Measurements from ENCODE around the gene ZNF335.

ZNF335 gene, protein sequence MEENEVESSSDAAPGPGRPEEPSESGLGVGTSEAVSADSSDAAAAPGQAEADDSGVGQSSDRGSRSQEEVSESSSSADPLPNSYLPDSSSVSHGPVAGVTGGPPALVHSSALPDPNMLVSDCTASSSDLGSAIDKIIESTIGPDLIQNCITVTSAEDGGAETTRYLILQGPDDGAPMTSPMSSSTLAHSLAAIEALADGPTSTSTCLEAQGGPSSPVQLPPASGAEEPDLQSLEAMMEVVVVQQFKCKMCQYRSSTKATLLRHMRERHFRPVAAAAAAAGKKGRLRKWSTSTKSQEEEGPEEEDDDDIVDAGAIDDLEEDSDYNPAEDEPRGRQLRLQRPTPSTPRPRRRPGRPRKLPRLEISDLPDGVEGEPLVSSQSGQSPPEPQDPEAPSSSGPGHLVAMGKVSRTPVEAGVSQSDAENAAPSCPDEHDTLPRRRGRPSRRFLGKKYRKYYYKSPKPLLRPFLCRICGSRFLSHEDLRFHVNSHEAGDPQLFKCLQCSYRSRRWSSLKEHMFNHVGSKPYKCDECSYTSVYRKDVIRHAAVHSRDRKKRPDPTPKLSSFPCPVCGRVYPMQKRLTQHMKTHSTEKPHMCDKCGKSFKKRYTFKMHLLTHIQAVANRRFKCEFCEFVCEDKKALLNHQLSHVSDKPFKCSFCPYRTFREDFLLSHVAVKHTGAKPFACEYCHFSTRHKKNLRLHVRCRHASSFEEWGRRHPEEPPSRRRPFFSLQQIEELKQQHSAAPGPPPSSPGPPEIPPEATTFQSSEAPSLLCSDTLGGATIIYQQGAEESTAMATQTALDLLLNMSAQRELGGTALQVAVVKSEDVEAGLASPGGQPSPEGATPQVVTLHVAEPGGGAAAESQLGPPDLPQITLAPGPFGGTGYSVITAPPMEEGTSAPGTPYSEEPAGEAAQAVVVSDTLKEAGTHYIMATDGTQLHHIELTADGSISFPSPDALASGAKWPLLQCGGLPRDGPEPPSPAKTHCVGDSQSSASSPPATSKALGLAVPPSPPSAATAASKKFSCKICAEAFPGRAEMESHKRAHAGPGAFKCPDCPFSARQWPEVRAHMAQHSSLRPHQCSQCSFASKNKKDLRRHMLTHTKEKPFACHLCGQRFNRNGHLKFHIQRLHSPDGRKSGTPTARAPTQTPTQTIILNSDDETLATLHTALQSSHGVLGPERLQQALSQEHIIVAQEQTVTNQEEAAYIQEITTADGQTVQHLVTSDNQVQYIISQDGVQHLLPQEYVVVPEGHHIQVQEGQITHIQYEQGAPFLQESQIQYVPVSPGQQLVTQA (N-terminal part only)

DNA sequence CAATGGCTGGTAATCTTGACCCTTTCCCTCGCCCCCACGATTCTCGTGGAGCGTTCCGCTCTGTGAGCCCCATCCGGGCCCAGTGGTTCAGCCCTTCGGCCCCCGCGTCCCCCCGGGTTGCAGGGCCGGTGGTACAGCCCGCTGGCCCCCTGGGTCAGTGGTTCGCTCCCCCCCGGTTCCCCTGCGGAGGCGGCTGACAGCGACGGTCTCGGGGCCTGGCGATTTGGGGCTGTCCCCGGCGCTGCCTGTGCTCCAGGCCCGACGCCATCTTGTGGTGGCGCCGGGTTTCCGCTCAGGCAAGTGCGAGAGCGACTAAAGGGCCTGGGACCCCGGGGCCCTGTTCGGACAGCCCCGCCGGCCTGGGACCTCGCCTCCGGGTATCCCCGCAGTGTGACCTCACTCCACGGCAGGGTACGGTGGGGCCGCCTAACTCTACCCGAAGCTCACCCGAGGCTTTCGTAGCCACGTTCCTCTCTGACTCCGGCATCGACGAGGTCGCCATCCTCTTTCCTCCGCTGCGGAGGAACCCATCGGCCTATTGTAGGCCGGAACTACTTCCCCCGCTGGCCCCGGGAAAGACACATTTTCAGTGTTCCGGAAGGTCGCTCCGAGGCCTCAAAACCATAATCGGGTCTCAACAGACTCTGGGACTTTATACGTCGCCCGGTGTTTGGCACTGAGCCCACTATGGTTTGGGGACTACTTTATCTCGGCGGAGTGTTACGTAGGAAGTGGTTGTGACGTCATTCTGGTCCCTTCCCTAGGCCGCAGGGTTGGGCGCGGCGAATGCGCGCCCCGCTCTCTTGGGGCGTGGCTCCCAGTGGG, at the start of gene ZNF335:
Gene ZNF335, minus strand, starts transcription at position 529 of the 825 bp plus-strand sequence. CDS start 793 bp downstream, outside the sequence.
- DNase-seq (ENCODE audit: low read depth): peak; percentile 93

DNA sequence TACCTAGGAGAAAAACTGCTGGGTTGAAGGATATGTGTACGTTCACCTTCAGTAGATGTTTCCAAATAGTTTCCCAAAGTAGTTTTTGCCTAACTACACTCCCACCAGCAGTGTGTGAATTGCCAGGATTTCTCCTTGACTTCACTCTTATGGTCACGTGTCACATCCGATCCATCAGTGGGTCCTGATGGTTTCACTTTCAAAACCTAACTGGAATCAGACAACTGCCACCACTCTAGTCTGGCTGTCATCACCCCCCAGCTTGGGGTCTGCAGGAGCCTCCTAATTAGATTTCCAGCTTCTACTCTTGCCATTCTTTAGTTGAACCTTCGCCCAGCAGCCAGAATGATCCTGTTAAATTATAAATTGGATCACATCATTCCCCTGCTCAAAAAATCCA, 48.6 kb upstream of the ZNF335 start:
- no peak for DNase-seq (ENCODE audit: low read depth)

DNA sequence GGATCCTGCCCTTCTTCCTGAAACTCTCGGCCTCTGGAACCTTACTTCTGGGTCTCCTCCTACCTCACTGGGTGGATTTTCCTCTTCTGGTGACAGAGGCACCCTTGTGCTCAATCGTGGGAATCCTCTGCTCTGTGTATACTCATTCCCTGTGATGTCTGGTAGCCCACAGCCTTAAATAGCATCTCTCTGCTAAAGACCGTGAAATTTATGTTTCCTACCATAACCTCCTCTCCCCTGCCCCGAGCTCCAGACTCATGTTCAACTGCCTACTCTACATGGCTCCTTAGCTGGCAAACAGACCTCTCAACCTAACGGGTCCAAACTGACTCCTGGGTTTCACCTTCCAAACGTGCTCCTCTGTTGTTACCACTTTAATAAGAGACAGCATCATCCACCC, 46.6 kb upstream of the ZNF335 start:
- no peak for DNase-seq (ENCODE audit: low read depth)

DNA sequence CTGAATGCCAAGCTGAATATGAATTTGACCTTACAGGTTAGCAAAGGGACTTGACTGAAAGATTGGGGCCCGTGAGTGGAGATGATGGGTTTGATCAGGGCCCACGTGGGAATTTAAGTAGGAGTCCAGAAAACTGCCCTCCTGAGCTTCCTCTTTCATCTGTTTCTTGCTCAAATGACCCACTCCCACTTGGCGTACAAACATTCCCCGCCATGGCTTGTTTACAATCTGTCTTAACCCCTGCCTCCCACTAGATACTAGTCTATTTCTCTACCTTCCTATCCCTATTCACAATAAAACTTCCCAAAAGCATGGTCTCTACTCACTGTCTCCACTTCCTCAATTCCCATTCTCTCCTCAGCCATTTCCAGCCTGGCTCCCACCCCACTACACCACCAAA, 46.1 kb upstream of the ZNF335 start:
- DNase-seq (ENCODE audit: low read depth): no peak

DNA sequence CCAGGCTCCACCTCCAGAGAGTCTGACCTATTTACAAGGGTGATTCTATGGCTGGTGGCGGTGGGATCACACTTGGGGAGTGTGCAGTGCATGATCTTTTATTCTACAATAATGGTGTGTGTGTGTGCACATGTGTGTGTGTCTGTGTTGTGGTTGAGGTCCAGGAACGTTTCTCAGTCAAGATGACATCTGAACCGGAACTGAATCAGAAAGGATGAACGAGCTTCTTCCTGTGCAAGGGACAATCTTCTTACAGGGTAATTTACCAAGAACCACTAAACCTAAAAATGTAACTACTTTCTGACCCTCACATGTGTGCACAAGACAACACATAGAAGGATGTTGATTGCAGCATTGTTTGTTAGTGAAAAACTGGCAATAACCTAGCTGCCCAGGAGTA, 45.3 kb upstream of the ZNF335 start:
- no peak for DNase-seq (ENCODE audit: low read depth)

DNA sequence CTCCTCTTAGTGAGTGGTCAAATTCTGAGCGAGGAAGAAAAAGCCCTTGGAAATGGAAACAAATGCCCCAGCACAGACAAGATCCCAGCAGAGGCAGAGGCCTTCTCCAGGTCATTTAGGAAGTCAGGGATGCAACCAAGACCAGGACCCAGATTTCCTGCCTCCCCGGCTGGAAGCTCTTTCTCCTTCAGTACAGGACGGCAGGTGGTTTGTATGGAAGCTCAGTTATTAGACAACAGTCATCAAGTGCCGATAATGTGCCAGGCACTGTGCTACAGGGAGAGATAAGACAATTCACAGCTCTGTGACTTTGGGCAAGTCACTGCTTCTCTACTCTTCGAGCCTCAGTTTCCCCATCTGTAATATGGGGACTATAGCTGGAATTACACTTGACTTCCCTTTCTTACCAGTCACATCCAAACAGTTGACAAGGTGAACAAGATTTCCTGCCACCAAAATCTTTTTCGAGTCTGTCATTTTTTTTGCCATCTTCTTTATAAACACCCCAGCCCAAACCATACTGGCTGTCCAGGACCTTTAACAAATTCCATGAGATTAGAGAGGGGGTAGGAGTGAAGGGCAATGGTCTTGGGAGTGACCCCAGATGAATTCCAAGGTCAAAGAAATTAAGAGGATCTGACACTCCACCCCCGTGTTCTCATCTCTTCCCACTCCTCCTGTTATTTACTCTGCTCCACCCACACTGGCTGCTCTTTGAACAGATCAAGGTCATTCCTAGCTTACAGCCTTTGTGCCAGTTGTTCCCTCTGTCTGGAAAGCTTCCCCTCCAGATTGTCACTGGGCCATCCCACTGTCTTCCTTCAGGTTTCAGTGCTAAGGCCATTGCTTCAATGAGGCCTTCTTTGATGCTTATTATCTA, 42.8 kb upstream of the ZNF335 start:
- DNase-seq (ENCODE audit: low read depth): no peak

DNA sequence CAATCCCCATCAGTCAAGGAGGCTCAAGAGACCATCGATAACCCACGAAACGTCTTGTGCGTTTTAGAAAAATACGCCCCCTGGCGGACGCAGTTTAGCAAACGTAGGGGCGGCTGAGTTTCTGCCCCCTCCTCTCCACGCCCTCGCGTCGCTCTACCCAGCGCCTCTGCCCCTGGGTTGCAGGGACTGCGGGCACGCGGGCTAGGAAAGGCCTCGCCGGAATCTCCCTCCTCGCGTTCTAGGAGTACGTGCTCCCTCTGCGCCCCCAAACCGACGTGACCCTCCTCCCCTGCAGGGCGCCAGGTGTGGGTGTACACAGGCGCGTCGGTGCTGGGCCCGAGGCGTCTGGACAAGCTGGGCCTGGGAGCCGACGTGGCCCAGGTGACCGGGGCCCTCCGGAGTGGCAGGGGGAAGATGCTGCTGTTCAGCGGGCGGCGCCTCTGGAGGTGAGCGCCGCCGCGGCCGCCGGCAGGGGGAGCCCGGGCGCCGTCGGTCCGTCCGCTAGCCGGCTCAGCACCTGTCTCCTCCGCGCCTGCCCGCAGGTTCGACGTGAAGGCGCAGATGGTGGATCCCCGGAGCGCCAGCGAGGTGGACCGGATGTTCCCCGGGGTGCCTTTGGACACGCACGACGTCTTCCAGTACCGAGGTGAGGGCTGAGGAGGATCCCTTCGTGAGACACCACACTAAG, 42.0 kb upstream of the ZNF335 start:
- peak; percentile 60 for DNase-seq (ENCODE audit: low read depth)

DNA sequence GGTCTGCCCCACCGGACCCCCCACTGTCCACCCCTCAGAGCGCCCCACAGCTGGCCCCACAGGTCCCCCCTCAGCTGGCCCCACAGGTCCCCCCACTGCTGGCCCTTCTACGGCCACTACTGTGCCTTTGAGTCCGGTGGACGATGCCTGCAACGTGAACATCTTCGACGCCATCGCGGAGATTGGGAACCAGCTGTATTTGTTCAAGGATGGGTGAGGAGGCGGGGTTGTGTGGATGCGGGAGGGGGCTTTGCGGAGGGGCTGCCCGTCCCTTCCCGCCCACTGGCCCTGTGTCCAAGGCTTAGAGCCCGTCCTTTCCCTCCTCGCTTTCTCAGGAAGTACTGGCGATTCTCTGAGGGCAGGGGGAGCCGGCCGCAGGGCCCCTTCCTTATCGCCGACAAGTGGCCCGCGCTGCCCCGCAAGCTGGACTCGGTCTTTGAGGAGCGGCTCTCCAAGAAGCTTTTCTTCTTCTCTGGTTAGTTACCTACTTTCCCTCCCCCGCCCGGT, 41.4 kb upstream of the ZNF335 start:
- no peak for DNase-seq (ENCODE audit: low read depth)

DNA sequence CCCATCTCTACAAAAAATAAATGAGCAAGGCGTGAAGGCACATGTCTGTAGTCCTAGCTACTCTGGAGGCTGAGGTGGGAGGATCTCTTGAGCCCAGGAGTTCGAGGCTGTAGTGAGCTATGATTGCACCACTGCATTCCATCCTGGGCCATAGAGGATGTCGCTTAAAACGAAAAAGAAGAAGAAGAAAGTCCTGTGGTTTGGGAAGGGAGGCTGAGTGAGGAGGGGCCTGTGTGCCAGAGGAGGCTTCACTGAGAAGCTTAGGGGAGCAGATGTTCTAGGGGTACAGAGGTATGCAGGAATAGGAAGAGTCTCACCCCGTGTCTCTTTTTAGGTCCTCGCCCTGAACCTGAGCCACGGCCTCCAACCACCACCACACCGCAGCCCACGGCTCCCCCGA, 40.9 kb upstream of the ZNF335 start:
- no peak for DNase-seq (ENCODE audit: low read depth)

DNA sequence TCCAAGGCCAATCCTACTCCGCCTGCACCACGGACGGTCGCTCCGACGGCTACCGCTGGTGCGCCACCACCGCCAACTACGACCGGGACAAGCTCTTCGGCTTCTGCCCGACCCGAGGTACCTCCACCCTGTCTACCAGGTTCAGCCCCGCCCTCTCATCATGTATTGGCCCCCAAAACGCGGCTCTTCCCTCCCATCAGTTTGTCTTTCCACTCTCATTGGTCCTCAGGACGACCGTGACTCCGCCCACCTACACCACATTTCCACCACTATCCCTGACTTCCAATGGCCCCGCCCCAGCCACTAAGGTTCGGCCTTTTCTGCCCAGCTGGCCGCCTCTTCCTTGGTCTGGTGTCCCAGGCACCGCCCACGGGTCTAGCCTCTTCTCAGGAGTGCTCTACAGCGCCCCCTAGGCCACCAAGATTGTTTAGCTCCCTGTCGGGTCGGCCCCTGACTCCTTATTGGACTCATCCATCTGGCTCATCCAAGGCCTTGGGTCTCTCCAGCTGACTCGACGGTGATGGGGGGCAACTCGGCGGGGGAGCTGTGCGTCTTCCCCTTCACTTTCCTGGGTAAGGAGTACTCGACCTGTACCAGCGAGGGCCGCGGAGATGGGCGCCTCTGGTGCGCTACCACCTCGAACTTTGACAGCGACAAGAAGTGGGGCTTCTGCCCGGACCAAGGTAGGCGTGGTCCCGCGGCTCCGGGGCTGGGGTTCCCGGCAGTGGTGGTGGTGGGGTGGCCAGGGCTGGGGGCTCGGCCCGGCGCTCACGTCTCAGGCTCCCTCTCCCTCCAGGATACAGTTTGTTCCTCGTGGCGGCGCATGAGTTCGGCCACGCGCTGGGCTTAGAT, 39.9 kb upstream of the ZNF335 start:
- no peak for DNase-seq (ENCODE audit: low read depth)

DNA sequence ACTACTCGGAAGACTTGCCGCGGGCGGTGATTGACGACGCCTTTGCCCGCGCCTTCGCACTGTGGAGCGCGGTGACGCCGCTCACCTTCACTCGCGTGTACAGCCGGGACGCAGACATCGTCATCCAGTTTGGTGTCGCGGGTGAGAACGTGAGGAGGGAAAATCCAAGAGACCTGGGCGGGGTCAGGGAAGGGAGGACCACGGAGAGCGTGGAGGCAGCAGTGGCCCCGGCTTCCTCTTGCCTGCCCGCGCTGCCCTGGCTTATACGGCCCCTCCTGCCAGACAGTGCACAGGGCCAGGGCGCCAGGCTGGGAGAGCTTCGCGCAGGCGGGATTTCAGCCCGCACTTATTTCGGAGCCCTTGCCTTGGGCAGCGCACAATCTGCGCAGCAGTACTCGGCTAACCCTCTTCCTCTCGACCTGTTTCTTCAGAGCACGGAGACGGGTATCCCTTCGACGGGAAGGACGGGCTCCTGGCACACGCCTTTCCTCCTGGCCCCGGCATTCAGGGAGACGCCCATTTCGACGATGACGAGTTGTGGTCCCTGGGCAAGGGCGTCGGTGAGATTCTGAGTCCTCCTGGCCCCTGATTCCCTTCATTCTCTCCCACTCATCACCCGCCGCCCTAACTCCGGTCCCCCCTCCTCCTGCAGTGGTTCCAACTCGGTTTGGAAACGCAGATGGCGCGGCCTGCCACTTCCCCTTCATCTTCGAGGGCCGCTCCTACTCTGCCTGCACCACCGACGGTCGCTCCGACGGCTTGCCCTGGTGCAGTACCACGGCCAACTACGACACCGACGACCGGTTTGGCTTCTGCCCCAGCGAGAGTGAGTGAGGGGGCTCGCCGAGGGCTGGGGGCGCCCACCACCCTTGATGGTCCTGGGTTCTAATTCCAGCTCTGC, 38.7 kb upstream of the ZNF335 start:
- DNase-seq (ENCODE audit: low read depth): peak; percentile 36

DNA sequence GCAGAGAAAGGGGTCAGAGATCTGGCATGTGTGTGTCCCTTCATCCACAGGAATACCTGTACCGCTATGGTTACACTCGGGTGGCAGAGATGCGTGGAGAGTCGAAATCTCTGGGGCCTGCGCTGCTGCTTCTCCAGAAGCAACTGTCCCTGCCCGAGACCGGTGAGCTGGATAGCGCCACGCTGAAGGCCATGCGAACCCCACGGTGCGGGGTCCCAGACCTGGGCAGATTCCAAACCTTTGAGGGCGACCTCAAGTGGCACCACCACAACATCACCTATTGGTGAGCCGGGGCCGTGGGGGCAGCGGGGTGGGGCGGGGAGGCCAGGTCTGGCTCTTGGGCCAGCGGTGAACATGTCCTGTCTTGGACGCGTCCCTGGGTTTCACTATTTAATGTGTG, 37.8 kb upstream of the ZNF335 start:
- DNase-seq (ENCODE audit: low read depth): no peak

DNA sequence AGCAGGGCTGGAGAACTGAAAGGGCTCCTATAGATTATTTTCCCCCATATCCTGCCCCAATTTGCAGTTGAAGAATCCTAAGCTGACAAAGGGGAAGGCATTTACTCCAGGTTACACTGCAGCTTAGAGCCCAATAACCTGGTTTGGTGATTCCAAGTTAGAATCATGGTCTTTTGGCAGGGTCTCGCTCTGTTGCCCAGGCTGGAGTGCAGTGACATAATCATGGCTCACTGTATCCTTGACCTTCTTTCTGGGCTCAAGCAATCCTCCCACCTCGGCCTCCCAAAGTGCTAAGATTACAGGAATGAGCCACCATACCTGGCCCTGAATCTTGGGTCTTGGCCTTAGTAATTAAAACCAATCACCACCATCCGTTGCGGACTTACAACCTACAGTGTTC, 35.7 kb upstream of the ZNF335 start:
- no peak for DNase-seq (ENCODE audit: low read depth)

DNA sequence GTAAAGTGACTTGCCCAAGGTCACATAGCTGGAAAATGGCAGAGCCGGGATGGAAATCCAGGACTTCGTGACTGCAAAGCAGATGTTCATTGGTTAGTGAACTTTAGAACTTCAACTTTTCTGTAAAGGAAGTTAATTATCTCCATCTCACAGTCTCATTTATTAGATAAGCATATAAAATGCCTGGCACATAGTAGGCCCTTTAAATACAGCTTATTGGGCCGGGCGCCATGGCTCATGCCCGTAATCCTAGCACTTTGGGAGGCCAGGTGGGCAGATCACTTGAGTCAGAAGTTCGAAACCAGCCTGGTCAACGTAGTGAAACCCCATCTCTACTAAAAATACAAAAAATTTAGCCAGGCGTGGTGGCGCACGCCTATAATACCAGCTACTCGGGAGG, 35.0 kb upstream of the ZNF335 start:
- DNase-seq (ENCODE audit: low read depth): no peak

DNA sequence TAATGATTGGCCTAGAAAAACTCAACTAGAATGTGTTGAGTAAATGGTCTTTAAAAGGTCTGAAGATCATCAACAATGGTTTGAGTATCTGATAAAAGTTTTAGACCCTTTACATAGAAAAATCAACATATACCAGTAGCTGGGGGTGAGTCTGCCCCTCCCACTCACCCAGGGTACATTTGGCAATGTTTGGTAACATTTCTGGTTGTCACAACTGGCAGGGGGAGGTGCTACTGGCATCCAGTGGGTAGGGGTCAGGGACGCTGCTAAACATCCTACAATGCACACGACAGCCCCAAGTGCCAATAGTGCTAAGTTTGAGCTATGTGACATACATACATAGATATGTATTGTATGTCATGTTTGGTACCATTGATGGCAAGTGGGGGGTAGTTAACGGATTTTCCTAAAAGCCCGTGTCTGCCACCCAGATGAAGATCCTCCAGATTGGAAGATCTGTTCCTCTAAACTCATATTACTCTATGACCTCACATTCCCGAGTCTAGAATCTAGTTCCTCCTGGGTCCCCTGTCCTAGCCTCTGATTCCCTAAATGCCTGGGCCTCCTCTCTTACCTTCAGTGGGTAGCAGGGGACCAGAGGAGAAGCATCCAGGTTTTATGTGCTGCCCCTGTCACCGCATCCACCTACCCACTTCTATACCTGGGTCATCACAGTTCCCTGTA, 34.2 kb upstream of the ZNF335 start:
- no peak for DNase-seq (ENCODE audit: low read depth)

DNA sequence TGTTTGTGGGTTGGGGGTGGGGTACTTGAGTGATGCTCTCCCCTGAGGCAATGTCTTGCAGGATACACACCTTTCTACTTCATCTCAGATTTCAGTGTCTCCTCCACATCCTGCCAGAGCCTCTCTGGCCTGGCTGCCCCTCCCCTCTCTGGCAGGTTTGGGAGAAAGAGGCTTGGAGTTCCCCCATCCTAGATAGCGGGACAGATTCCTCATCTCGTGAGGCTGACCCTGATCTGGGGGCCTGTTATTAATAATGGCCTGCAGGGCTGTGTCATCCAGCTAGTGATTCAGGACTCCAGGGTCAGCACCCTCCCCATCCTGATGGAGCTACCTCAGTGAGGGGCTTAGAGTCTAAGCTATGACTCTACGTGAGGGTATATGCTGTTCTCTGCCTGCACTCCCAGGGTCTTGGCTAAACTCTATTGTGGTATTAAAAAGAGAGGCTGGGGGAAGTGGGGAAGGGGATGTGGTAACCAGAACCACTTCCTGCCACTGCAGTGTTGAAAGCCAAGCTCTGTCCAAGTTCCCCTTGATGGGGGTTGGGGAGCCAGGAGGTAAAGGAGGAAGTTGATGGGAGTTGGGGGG, 33.0 kb upstream of the ZNF335 start:
- DNase-seq (ENCODE audit: low read depth): no peak

DNA sequence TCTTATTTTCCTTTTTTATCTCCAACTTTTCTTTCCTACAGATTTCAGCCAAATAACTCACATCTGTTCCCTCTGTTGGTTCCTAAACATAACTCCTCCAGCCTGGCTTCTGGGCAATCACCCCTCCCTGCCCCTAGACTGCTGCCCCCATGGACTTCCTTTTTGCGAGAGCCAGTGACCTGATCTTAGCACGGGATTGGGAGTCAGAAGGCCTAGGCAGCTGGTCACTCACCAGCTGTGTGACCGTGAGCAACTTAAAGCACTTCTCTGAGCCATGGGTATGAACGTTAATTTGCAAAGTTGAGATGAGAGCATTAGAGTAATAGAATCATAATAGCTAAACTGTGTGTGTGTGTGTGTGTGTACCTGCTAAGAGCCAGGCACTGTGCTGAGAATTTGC, 32.2 kb upstream of the ZNF335 start:
- DNase-seq (ENCODE audit: low read depth): no peak

Measured in activated T-cell treated with anti-CD3 and anti-CD28 coated beads for 24 hours (primary cell).